Hepatic stellate cell (primary cell): Measurements from ENCODE around the gene NOC2L.
"Not testable (repeated sequence)": the region's sequence is repeated elsewhere in the genome, so short reads cannot be mapped to it uniquely, and the experiment has no call there.

Experiments
- DNase-seq: peaks from one replicate; pipeline ENCODE4 v3.0.0; 2011; ENCODE audit warnings: low spot score

NOC2L gene

DNA sequence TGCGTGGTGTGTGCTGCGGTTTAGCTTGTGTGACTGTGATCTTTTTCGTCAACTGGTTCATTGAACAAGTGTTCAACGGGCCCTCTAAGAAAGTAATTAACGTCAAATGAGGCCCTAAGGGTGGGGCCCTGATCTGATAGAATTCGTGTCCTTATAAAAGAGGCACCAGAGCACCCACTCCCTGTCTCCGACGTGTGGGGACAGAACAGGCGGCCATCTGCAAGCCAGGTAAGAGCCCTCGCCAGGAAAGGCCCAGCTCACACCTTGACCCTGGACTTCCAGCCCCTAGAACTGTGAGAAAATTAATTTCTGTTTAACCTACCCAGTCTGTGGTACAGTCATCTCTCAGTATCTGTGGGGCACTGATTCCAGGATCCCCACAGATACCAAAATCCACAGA lies 55.8 kb downstream of the NOC2L start:
- DNase-seq: no peak

DNA sequence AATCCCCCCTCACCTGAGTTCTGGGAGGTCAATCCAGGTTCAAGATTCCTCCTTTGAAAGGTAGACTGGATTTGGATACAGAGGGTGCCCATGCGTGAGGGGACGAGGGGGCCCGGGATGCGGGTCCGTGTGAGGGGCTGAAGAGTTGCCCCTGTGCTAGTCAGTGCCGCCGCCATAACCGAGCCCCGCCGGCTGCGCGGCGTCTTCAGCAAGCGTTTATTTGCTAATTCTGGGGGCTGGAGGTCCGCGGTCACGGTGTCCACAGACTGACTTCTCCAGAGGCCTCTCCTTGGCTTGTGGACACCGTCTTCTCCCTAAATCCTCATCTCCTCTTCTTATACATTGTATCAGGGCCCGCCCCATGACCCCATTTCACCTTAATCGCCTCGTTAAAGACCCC lies 56.3 kb downstream of the NOC2L start:
- no peak for DNase-seq

DNA sequence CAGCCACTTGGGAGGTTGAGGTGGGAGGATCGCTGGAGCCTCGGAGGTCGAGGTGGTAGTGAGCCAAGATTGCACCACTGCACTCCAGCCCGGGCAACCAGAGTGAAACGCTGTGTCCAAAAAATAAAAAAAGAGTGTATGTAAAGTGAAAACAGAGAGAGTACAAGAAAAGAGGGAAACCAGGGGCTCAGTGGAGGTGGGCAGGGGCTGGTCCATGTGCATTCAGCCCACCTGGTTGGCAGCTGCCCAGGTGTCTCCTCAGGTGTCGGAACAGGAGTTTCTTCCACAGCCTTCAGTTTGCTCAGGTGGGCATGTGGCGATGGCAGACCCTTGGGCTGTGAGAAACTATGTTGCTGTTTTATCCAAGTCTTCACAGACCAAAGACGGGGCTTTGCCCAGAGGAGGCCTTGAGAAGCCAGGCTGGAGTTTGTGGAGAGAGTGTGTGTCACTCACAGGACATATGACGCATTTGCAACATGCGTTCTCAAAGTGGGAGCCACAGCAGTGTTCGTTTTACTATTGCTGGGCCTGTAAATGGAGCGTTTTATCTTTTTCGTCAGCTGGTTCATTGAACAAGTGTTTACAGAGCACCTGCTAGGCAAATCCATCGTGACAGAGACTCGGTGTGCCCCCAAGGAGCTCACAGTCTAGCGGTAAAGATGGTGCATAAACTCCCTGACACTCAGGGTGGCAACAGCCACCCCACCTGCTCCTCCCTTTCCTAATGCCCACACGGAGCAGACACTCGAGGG lies 57.8 kb downstream of the NOC2L start:
- no peak for DNase-seq

- no peak for DNase-seq
Observed at GRCh38 chr1:899636-900317, 59.3 kb downstream of the NOC2L start.

GRCh38 chr1:897951-898350 lies 61.1 kb downstream of the NOC2L start:
- DNase-seq: not testable (repeated sequence)

- no peak for DNase-seq
Observed at GRCh38 chr1:897226-897625, 61.8 kb downstream of the NOC2L start.
